ENCODE results near the gene PCBP3. TPM values are rescaled to one million over a fixed set of nuclear protein-coding genes. Genes with fewer than 3 reads are reported as not detected.

The PCBP3 gene
- total and polyA plus RNA-seq, 4 donors, result 14.3 to 30.0 (median 22.5) TPM

DNA sequence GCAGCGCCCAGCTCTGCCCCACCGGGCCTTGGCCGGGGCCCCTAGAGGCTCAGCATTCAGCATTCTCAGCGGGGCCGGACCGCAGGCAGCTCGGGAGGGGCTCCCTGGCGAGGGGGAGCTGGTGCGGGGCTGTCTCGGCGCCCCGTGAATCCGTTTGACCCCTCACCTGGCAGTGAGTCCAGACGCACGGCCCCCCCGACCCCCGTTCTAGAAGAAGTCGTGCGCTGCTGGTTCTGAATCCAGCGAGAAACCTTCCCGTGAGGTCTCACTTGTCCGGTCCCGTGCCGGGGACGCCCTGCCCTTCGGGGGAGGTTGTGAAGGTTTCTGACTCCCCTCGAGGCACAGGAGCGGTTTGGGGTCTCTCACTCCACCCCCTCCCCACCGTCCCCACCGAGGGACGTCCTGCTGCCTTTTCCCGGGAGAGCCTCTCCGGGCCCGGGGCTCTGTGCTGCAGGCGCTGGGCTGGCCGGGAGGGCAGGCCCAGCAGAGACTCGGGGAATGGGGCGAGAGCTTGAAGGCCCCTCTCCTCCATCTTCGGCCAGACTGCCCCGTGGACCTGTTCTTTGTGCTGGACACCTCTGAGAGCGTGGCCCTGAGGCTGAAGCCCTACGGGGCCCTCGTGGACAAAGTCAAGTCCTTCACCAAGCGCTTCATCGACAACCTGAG lies 338.7 kb downstream of the PCBP3 start:
- H3K27me3 ChIP-seq (ENCODE audit: control insufficient read depth, insufficient read depth, low read length), result no peaks in the 10 kb centered on the region
- H3K4me1 ChIP-seq (ENCODE audit: control insufficient read depth, insufficient read depth, low read length), result peaks cover 37% of the 10 kb centered on the region
- DNase-seq (ENCODE audit: low read depth in 4 of 6, low spot score in 6 of 6), result peak in 2 of 6 donors; percentile 21 to 53
- H3K9me3 ChIP-seq (ENCODE audit: control insufficient read depth, insufficient read depth, low read length), result no peaks in the 10 kb centered on the region
- peaks cover 46% of the 10 kb centered on the region for H3K36me3 ChIP-seq (ENCODE audit: control insufficient read depth, insufficient read depth, low read length)
- peak overlapping the region; percentile 69 for H3K27ac ChIP-seq (ENCODE audit: low read depth, low read length)
- H3K4me3 ChIP-seq (ENCODE audit: low read depth, low read length), result peak overlapping the region; percentile 63
- WGBS (ENCODE audit: insufficient coverage), result 6% methylated on average over 29 of the region's 45 CpGs

- H3K36me3 ChIP-seq (ENCODE audit: control insufficient read depth, insufficient read depth, low read length), result peaks cover 49% of the 10 kb centered on the region
- DNase-seq (ENCODE audit: low read depth in 4 of 6, low spot score in 6 of 6), result peak in 1 of 6 donors; percentile 21
- H3K4me1 ChIP-seq (ENCODE audit: control insufficient read depth, insufficient read depth, low read length), result peaks cover 33% of the 10 kb centered on the region
- peak overlapping the region; percentile 63 for H3K4me3 ChIP-seq (ENCODE audit: low read depth, low read length)
- no peak overlapping the region for H3K27ac ChIP-seq (ENCODE audit: low read depth, low read length)
- no peaks in the 10 kb centered on the region for H3K27me3 ChIP-seq (ENCODE audit: control insufficient read depth, insufficient read depth, low read length)
- 53% methylated on average over 39 of the region's 45 CpGs for WGBS (ENCODE audit: insufficient coverage)
- H3K9me3 ChIP-seq (ENCODE audit: control insufficient read depth, insufficient read depth, low read length), result no peaks in the 10 kb centered on the region
Measured at GRCh38 chr21:45982758-45983648, 339.5 kb downstream of the PCBP3 start.

- Histone ChIP-seq H3K9me3 (ENCODE audit: control insufficient read depth, insufficient read depth, low read length) (no peaks in the 10 kb centered on the region), H3K4me1 (ENCODE audit: control insufficient read depth, insufficient read depth, low read length) (peaks cover 28% of the 10 kb centered on the region), H3K27me3 (ENCODE audit: control insufficient read depth, insufficient read depth, low read length) (no peaks in the 10 kb centered on the region), H3K4me3 (ENCODE audit: low read depth, low read length) (no peak overlapping the region), H3K36me3 (ENCODE audit: control insufficient read depth, insufficient read depth, low read length) (peaks cover 53% of the 10 kb centered on the region), H3K27ac (ENCODE audit: low read depth, low read length) (no peak overlapping the region)
- WGBS (ENCODE audit: insufficient coverage), result 83% methylated on average over 2 of the region's 13 CpGs
- DNase-seq (ENCODE audit: low read depth in 4 of 6, low spot score in 6 of 6), result no peak
Measured at GRCh38 chr21:45983649-45983965, 340.1 kb downstream of the PCBP3 start.

- Histone ChIP-seq H3K36me3 (ENCODE audit: control insufficient read depth, insufficient read depth, low read length) (peaks cover 57% of the 10 kb centered on the region), H3K4me1 (ENCODE audit: control insufficient read depth, insufficient read depth, low read length) (peaks cover 28% of the 10 kb centered on the region), H3K27ac (ENCODE audit: low read depth, low read length) (no peak overlapping the region), H3K27me3 (ENCODE audit: control insufficient read depth, insufficient read depth, low read length) (no peaks in the 10 kb centered on the region), H3K4me3 (ENCODE audit: low read depth, low read length) (no peak overlapping the region), H3K9me3 (ENCODE audit: control insufficient read depth, insufficient read depth, low read length) (no peaks in the 10 kb centered on the region)
- WGBS (ENCODE audit: insufficient coverage), result 95% methylated on average over 38 of the region's 38 CpGs
- no peak for DNase-seq (ENCODE audit: low read depth in 4 of 6, low spot score in 6 of 6)
Measured at GRCh38 chr21:45983981-45984551, 340.5 kb downstream of the PCBP3 start.

GRCh38 chr21:45984584-45985095 lies 341.1 kb downstream of the PCBP3 start:
- no peak overlapping the region for H3K4me3 ChIP-seq (ENCODE audit: low read depth, low read length)
- H3K27ac ChIP-seq (ENCODE audit: low read depth, low read length), result no peak overlapping the region
- H3K36me3 ChIP-seq (ENCODE audit: control insufficient read depth, insufficient read depth, low read length), result peaks cover 63% of the 10 kb centered on the region
- H3K4me1 ChIP-seq (ENCODE audit: control insufficient read depth, insufficient read depth, low read length), result peaks cover 28% of the 10 kb centered on the region
- H3K9me3 ChIP-seq (ENCODE audit: control insufficient read depth, insufficient read depth, low read length), result no peaks in the 10 kb centered on the region
- no peaks in the 10 kb centered on the region for H3K27me3 ChIP-seq (ENCODE audit: control insufficient read depth, insufficient read depth, low read length)
- no peak for DNase-seq (ENCODE audit: low read depth in 4 of 6, low spot score in 6 of 6)
- WGBS (ENCODE audit: insufficient coverage), result 97% methylated on average over 3 of the region's 3 CpGs

GRCh38 chr21:45985471-45986315 lies 342.2 kb downstream of the PCBP3 start:
- WGBS (ENCODE audit: insufficient coverage), result 91% methylated on average over 35 of the region's 37 CpGs
- Histone ChIP-seq H3K4me1 (ENCODE audit: control insufficient read depth, insufficient read depth, low read length) (peaks cover 24% of the 10 kb centered on the region), H3K9me3 (ENCODE audit: control insufficient read depth, insufficient read depth, low read length) (no peaks in the 10 kb centered on the region), H3K27me3 (ENCODE audit: control insufficient read depth, insufficient read depth, low read length) (no peaks in the 10 kb centered on the region), H3K4me3 (ENCODE audit: low read depth, low read length) (no peak overlapping the region), H3K36me3 (ENCODE audit: control insufficient read depth, insufficient read depth, low read length) (peaks cover 74% of the 10 kb centered on the region), H3K27ac (ENCODE audit: low read depth, low read length) (no peak overlapping the region)
- DNase-seq (ENCODE audit: low read depth in 4 of 6, low spot score in 6 of 6), result no peak

GRCh38 chr21:45986316-45987051 lies 343.0 kb downstream of the PCBP3 start:
- Histone ChIP-seq H3K4me1 (ENCODE audit: control insufficient read depth, insufficient read depth, low read length) (peaks cover 19% of the 10 kb centered on the region), H3K4me3 (ENCODE audit: low read depth, low read length) (no peak overlapping the region), H3K27ac (ENCODE audit: low read depth, low read length) (no peak overlapping the region), H3K36me3 (ENCODE audit: control insufficient read depth, insufficient read depth, low read length) (peaks cover 79% of the 10 kb centered on the region), H3K27me3 (ENCODE audit: control insufficient read depth, insufficient read depth, low read length) (no peaks in the 10 kb centered on the region), H3K9me3 (ENCODE audit: control insufficient read depth, insufficient read depth, low read length) (no peaks in the 10 kb centered on the region)
- 93% methylated on average over 33 of the region's 36 CpGs for WGBS (ENCODE audit: insufficient coverage)
- no peak for DNase-seq (ENCODE audit: low read depth in 4 of 6, low spot score in 6 of 6)

- 94% methylated on average over 29 of the region's 29 CpGs for WGBS (ENCODE audit: insufficient coverage)
Measured at GRCh38 chr21:45987121-45987711, 343.7 kb downstream of the PCBP3 start.

More at GRCh38 chr21:45987121-45987711, 343.7 kb downstream of the PCBP3 start:
- Histone ChIP-seq H3K4me1 (ENCODE audit: control insufficient read depth, insufficient read depth, low read length) (peaks cover 14% of the 10 kb centered on the region), H3K27ac (ENCODE audit: low read depth, low read length) (no peak overlapping the region), H3K36me3 (ENCODE audit: control insufficient read depth, insufficient read depth, low read length) (peaks cover 87% of the 10 kb centered on the region), H3K27me3 (ENCODE audit: control insufficient read depth, insufficient read depth, low read length) (no peaks in the 10 kb centered on the region), H3K4me3 (ENCODE audit: low read depth, low read length) (no peak overlapping the region), H3K9me3 (ENCODE audit: control insufficient read depth, insufficient read depth, low read length) (no peaks in the 10 kb centered on the region)
- DNase-seq (ENCODE audit: low read depth in 4 of 6, low spot score in 6 of 6), result no peak

Data from spinal cord (tissue), 10 donors.